Effector memory CD4-positive, alpha-beta T cell (primary cell): ENCODE results near the gene PTPRH.

Experiments
- DNase-seq, 3 donors: peaks; one replicate each; pipeline ENCODE4 v3.0.0-alpha.2; 2020
- H3K27ac ChIP-seq: 2 replicates; pipeline ENCODE4 v1.7.0; 2013; ENCODE audit warnings: mild to moderate bottlenecking, low read length, moderate library complexity; ENCODE audit not compliant: insufficient read depth, poor library complexity, severe bottlenecking
- H3K27me3 ChIP-seq: replicated peaks from 2 replicates; pipeline ENCODE4 v1.7.0; 2013; ENCODE audit warnings: mild to moderate bottlenecking, low read length; ENCODE audit not compliant: insufficient read depth, control insufficient read depth, poor library complexity, severe bottlenecking
- H3K36me3 ChIP-seq: 2 replicates; pipeline ENCODE4 v1.7.0; 2013; ENCODE audit warnings: mild to moderate bottlenecking, low read length, moderate library complexity; ENCODE audit not compliant: control insufficient read depth, insufficient read depth
- H3K4me1 ChIP-seq: 2 replicates; pipeline ENCODE4 v1.7.0; 2013; ENCODE audit warnings: low read length, mild to moderate bottlenecking; ENCODE audit not compliant: control insufficient read depth, insufficient read depth, poor library complexity, severe bottlenecking
- H3K4me3 ChIP-seq: 2 replicates; pipeline ENCODE4 v1.7.0; 2013; ENCODE audit warnings: low read length, low read depth, mild to moderate bottlenecking; ENCODE audit not compliant: insufficient read depth, poor library complexity, severe bottlenecking
- H3K9me3 ChIP-seq: 2 replicates; pipeline ENCODE4 v1.7.0; 2013; ENCODE audit warnings: mild to moderate bottlenecking, low read length, moderate library complexity; ENCODE audit not compliant: control insufficient read depth

Gene PTPRH

GRCh38 chr19:55245236-55245904 lies 36.1 kb upstream of the PTPRH start:
- no peak overlapping the region for H3K4me3 ChIP-seq
- H3K27me3 ChIP-seq = no peaks in the 10 kb centered on the region
- no peaks in the 10 kb centered on the region for H3K9me3 ChIP-seq
- no peak for DNase-seq
- H3K27ac ChIP-seq = no peak overlapping the region
- peaks cover 72% of the 10 kb centered on the region for H3K36me3 ChIP-seq
- H3K4me1 ChIP-seq = peaks cover 10% of the 10 kb centered on the region

- Histone ChIP-seq H3K27me3 (no peaks in the 10 kb centered on the region), H3K27ac (no peak overlapping the region), H3K4me1 (peaks cover 3% of the 10 kb centered on the region), H3K9me3 (no peaks in the 10 kb centered on the region), H3K4me3 (no peak overlapping the region), H3K36me3 (peaks cover 84% of the 10 kb centered on the region)
- DNase-seq = no peak
These were observed 34.8 kb upstream of the PTPRH start for GRCh38 chr19:55244004-55244680.

GRCh38 chr19:55242517-55242916 lies 33.2 kb upstream of the PTPRH start:
- Histone ChIP-seq H3K9me3 (no peaks in the 10 kb centered on the region), H3K4me1 (no peaks in the 10 kb centered on the region), H3K27me3 (no peaks in the 10 kb centered on the region), H3K27ac (no peak overlapping the region), H3K36me3 (peaks cover 99% of the 10 kb centered on the region), H3K4me3 (no peak overlapping the region)
- DNase-seq = no peak

GRCh38 chr19:55241935-55242464 lies 32.7 kb upstream of the PTPRH start:
- H3K27ac ChIP-seq = no peak overlapping the region
- no peak for DNase-seq
- peaks cover 99% of the 10 kb centered on the region for H3K36me3 ChIP-seq

GRCh38 chr19:55241143-55241934 lies 32.0 kb upstream of the PTPRH start:
- H3K27me3 ChIP-seq = no peaks in the 10 kb centered on the region
- H3K4me1 ChIP-seq = no peaks in the 10 kb centered on the region
- peaks cover 99% of the 10 kb centered on the region for H3K36me3 ChIP-seq
- no peak overlapping the region for H3K4me3 ChIP-seq
- H3K9me3 ChIP-seq = no peaks in the 10 kb centered on the region
- H3K27ac ChIP-seq = no peak overlapping the region
- DNase-seq = no peak

More at GRCh38 chr19:55241935-55242464, 32.7 kb upstream of the PTPRH start:
- Histone ChIP-seq H3K4me1 (no peaks in the 10 kb centered on the region), H3K27me3 (no peaks in the 10 kb centered on the region), H3K9me3 (no peaks in the 10 kb centered on the region), H3K4me3 (no peak overlapping the region)

GRCh38 chr19:55240713-55241020 lies 31.4 kb upstream of the PTPRH start:
- H3K4me1 ChIP-seq = no peaks in the 10 kb centered on the region
- no peak for DNase-seq

GRCh38 chr19:55239004-55239403 lies 29.7 kb upstream of the PTPRH start:
- H3K27ac ChIP-seq = no peak overlapping the region
- DNase-seq = no peak
- no peak overlapping the region for H3K4me3 ChIP-seq
- H3K27me3 ChIP-seq = no peaks in the 10 kb centered on the region
- H3K36me3 ChIP-seq = peaks cover 96% of the 10 kb centered on the region
- no peaks in the 10 kb centered on the region for H3K9me3 ChIP-seq
- no peaks in the 10 kb centered on the region for H3K4me1 ChIP-seq

More at GRCh38 chr19:55240713-55241020, 31.4 kb upstream of the PTPRH start:
- Histone ChIP-seq H3K4me3 (no peak overlapping the region), H3K9me3 (no peaks in the 10 kb centered on the region), H3K36me3 (peaks cover 99% of the 10 kb centered on the region), H3K27me3 (no peaks in the 10 kb centered on the region), H3K27ac (no peak overlapping the region)

GRCh38 chr19:55238030-55238429 lies 28.7 kb upstream of the PTPRH start:
- no peaks in the 10 kb centered on the region for H3K27me3 ChIP-seq
- no peaks in the 10 kb centered on the region for H3K4me1 ChIP-seq
- no peak overlapping the region for H3K27ac ChIP-seq
- H3K4me3 ChIP-seq = no peak overlapping the region
- DNase-seq = no peak
- H3K36me3 ChIP-seq = peaks cover 96% of the 10 kb centered on the region
- H3K9me3 ChIP-seq = no peaks in the 10 kb centered on the region

GRCh38 chr19:55232986-55233385 lies 23.7 kb upstream of the PTPRH start:
- Histone ChIP-seq H3K4me1 (no peaks in the 10 kb centered on the region), H3K9me3 (no peaks in the 10 kb centered on the region), H3K27ac (no peak overlapping the region), H3K27me3 (no peaks in the 10 kb centered on the region), H3K36me3 (peaks cover 95% of the 10 kb centered on the region), H3K4me3 (no peak overlapping the region)
- DNase-seq = no peak

- DNase-seq = no peak
- H3K4me1 ChIP-seq = no peaks in the 10 kb centered on the region
- no peaks in the 10 kb centered on the region for H3K9me3 ChIP-seq
- H3K27me3 ChIP-seq = no peaks in the 10 kb centered on the region
- H3K36me3 ChIP-seq = peaks cover 95% of the 10 kb centered on the region
- H3K27ac ChIP-seq = no peak overlapping the region
- H3K4me3 ChIP-seq = no peak overlapping the region
These were observed 22.9 kb upstream of the PTPRH start for GRCh38 chr19:55232286-55232602.
